ENCODE results near the gene PRKCQ. TPM values are rescaled to one million over a fixed set of nuclear protein-coding genes. Genes with fewer than 3 reads are reported as not detected.

PRKCQ gene
- polyA plus RNA-seq, 1 donor = 16.3 TPM

GRCh38 chr10:6406220-6407033 is 173.6 kb downstream of the PRKCQ start:
- no peak for DNase-seq (ENCODE audit: low read depth)

- DNase-seq (ENCODE audit: low read depth) = no peak
Measured at GRCh38 chr10:6405713-6406112, 174.4 kb downstream of the PRKCQ start.

- DNase-seq (ENCODE audit: low read depth) = no peak
Measured at GRCh38 chr10:6404127-6405072, 175.7 kb downstream of the PRKCQ start.

- DNase-seq (ENCODE audit: low read depth) = no peak
Measured at GRCh38 chr10:6402960-6403359, 177.1 kb downstream of the PRKCQ start.

GRCh38 chr10:6402349-6402709 is 177.7 kb downstream of the PRKCQ start:
- no peak for DNase-seq (ENCODE audit: low read depth)

- peak; percentile 70 for DNase-seq (ENCODE audit: low read depth)
Measured at GRCh38 chr10:6401558-6402348, 178.3 kb downstream of the PRKCQ start.

- no peak for DNase-seq (ENCODE audit: low read depth)
Measured at GRCh38 chr10:6400821-6401465, 179.1 kb downstream of the PRKCQ start.

GRCh38 chr10:6400331-6400730 is 179.7 kb downstream of the PRKCQ start:
- DNase-seq (ENCODE audit: low read depth) = no peak

- DNase-seq (ENCODE audit: low read depth) = no peak
Measured at GRCh38 chr10:6399879-6400278, 180.2 kb downstream of the PRKCQ start.

GRCh38 chr10:6399231-6399741 is 180.8 kb downstream of the PRKCQ start:
- no peak for DNase-seq (ENCODE audit: low read depth)

- DNase-seq (ENCODE audit: low read depth) = no peak
Measured at GRCh38 chr10:6398399-6398798, 181.7 kb downstream of the PRKCQ start.

- no peak for DNase-seq (ENCODE audit: low read depth)
Measured at GRCh38 chr10:6396652-6397051, 183.4 kb downstream of the PRKCQ start.

GRCh38 chr10:6396226-6396625 is 183.8 kb downstream of the PRKCQ start:
- no peak for DNase-seq (ENCODE audit: low read depth)

GRCh38 chr10:6395606-6396005 is 184.5 kb downstream of the PRKCQ start:
- no peak for DNase-seq (ENCODE audit: low read depth)

- DNase-seq (ENCODE audit: low read depth) = no peak
Measured at GRCh38 chr10:6394084-6394483, 186.0 kb downstream of the PRKCQ start.

- no peak for DNase-seq (ENCODE audit: low read depth)
Measured at GRCh38 chr10:6393168-6393567, 186.9 kb downstream of the PRKCQ start.

GRCh38 chr10:6390213-6390845 is 189.7 kb downstream of the PRKCQ start:
- no peak for DNase-seq (ENCODE audit: low read depth)

GRCh38 chr10:6388261-6388893 is 191.7 kb downstream of the PRKCQ start:
- no peak for DNase-seq (ENCODE audit: low read depth)

- no peak for DNase-seq (ENCODE audit: low read depth)
Measured at GRCh38 chr10:6386960-6387359, 193.1 kb downstream of the PRKCQ start.

- DNase-seq (ENCODE audit: low read depth) = no peak
Measured at GRCh38 chr10:6386346-6386745, 193.7 kb downstream of the PRKCQ start.
